K562 (cell line): ENCODE measurements around the gene ZNF502. TPM values are rescaled to one million over a fixed set of nuclear protein-coding genes. Genes with fewer than 3 reads are reported as not detected.

Experiments used
- POU5F1 ChIP-seq: fragments of 150-350 bp; IDR thresholded peaks from 2 replicates; pipeline ENCODE4 v1.6.1; 2014; ENCODE audit warnings: borderline replicate concordance, low read length, low read depth, mild to moderate bottlenecking; ENCODE audit not compliant: partially characterized antibody
- SMAD2 ChIP-seq: fragments of 150-350 bp; IDR thresholded peaks from 2 replicates; pipeline ENCODE4 v1.6.1; 2014; ENCODE audit warnings: low read depth, mild to moderate bottlenecking, low read length
- SPI1 ChIP-seq: IDR thresholded peaks from 2 replicates; pipeline ENCODE4 v1.6.1; 2011; ENCODE audit warnings: low read depth, low read length, control low read depth, borderline replicate concordance
- TRIM24 ChIP-seq, 2 experiments: fragments of 450-650 bp; IDR thresholded peaks; 2 replicates each; pipeline ENCODE4 v1.6.1; 2016
- polyA plus RNA-seq, 8 experiments: library from polyadenylated mRNA; depleted of rRNA in 4 of 8; stranded (reverse) in 5 of 8; unstranded in 3 of 8; fragments of >200 nt; fragmentation: Nextera tagmentation in 2 of 8; fragmentation: Illumina TruSeq in 1 of 8; extraction: Ambion mirVana in 2 of 8; extraction: Trizol in 1 of 8; gene quantifications; 2 replicates each; pipeline versions ENCODE4 v1.2.1 to v1.2.3, GENCODE V29; 2011 to 2014; ENCODE audit warnings: inconsistent platforms in 1 of 8, missing spikeins in 1 of 8
- total RNA-seq, 7 experiments: library from RNA; depleted of rRNA in 6 of 7; stranded (reverse); fragments of >200 nt in 6 of 7; fragmentation: Illumina TruSeq in 2 of 7; extraction: Trizol in 2 of 7; gene quantifications; 2 replicates each; pipeline versions ENCODE4 v1.2.1 to v1.2.3, GENCODE V29; 2011 to 2021; ENCODE audit warnings: low replicate concordance in 1 of 7
- TF ChIP-seq, protein P1 (sequence below): fragments of 450-650 bp; IDR thresholded peaks from 2 replicates; pipeline ENCODE4 v1.6.1; 2016; ENCODE audit warnings: mild to moderate bottlenecking, moderate library complexity
- TF ChIP-seq, protein P2 (sequence below), 2 experiments: IDR thresholded peaks in 1 of 2; conservative IDR thresholded peaks in 1 of 2; 2 replicates each; pipeline ENCODE4 v1.6.1; 2016; ENCODE audit warnings: low read depth in 2 of 2, mild to moderate bottlenecking in 1 of 2, missing compliant biosample characterization in 1 of 2, missing genetic modification characterization in 1 of 2, moderate library complexity in 1 of 2

Gene ZNF502
- total and polyA plus RNA-seq, 9 of the 15 experiments (the other 6 are each of a cell fraction or from before 2014, with no cell fraction given): 0.38 to 0.98 (median 0.67) TPM

DNA sequence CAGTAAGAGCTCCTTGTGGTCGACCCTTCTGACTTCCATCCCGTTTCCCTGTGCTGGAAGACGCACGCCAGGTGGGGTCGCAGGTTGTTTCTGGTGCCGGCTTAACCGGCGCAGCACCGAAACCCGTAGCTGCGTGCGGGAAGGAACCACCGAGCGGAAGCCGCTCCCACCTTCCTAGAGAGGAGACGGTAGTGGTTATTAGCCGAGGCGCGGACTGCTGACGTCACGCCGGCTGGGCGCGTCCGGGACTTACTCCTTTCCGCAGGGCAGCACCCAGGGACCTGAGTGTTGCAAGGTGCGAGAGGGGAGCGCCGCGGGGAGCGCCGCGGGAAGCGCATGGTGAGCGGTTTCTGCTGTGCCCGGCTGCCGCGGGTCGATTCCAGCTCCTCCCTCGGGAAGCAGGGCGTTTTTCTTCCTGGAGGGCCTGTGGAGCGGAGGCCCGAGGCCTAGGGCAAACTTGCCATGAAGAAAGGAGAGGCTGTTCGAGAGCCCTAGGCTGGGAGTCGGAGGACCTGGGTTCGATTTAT, 17.0 kb downstream of the ZNF502 start, which contains the start of gene ZNF501 (continued):
- TF ChIP-seq, protein P1, sequence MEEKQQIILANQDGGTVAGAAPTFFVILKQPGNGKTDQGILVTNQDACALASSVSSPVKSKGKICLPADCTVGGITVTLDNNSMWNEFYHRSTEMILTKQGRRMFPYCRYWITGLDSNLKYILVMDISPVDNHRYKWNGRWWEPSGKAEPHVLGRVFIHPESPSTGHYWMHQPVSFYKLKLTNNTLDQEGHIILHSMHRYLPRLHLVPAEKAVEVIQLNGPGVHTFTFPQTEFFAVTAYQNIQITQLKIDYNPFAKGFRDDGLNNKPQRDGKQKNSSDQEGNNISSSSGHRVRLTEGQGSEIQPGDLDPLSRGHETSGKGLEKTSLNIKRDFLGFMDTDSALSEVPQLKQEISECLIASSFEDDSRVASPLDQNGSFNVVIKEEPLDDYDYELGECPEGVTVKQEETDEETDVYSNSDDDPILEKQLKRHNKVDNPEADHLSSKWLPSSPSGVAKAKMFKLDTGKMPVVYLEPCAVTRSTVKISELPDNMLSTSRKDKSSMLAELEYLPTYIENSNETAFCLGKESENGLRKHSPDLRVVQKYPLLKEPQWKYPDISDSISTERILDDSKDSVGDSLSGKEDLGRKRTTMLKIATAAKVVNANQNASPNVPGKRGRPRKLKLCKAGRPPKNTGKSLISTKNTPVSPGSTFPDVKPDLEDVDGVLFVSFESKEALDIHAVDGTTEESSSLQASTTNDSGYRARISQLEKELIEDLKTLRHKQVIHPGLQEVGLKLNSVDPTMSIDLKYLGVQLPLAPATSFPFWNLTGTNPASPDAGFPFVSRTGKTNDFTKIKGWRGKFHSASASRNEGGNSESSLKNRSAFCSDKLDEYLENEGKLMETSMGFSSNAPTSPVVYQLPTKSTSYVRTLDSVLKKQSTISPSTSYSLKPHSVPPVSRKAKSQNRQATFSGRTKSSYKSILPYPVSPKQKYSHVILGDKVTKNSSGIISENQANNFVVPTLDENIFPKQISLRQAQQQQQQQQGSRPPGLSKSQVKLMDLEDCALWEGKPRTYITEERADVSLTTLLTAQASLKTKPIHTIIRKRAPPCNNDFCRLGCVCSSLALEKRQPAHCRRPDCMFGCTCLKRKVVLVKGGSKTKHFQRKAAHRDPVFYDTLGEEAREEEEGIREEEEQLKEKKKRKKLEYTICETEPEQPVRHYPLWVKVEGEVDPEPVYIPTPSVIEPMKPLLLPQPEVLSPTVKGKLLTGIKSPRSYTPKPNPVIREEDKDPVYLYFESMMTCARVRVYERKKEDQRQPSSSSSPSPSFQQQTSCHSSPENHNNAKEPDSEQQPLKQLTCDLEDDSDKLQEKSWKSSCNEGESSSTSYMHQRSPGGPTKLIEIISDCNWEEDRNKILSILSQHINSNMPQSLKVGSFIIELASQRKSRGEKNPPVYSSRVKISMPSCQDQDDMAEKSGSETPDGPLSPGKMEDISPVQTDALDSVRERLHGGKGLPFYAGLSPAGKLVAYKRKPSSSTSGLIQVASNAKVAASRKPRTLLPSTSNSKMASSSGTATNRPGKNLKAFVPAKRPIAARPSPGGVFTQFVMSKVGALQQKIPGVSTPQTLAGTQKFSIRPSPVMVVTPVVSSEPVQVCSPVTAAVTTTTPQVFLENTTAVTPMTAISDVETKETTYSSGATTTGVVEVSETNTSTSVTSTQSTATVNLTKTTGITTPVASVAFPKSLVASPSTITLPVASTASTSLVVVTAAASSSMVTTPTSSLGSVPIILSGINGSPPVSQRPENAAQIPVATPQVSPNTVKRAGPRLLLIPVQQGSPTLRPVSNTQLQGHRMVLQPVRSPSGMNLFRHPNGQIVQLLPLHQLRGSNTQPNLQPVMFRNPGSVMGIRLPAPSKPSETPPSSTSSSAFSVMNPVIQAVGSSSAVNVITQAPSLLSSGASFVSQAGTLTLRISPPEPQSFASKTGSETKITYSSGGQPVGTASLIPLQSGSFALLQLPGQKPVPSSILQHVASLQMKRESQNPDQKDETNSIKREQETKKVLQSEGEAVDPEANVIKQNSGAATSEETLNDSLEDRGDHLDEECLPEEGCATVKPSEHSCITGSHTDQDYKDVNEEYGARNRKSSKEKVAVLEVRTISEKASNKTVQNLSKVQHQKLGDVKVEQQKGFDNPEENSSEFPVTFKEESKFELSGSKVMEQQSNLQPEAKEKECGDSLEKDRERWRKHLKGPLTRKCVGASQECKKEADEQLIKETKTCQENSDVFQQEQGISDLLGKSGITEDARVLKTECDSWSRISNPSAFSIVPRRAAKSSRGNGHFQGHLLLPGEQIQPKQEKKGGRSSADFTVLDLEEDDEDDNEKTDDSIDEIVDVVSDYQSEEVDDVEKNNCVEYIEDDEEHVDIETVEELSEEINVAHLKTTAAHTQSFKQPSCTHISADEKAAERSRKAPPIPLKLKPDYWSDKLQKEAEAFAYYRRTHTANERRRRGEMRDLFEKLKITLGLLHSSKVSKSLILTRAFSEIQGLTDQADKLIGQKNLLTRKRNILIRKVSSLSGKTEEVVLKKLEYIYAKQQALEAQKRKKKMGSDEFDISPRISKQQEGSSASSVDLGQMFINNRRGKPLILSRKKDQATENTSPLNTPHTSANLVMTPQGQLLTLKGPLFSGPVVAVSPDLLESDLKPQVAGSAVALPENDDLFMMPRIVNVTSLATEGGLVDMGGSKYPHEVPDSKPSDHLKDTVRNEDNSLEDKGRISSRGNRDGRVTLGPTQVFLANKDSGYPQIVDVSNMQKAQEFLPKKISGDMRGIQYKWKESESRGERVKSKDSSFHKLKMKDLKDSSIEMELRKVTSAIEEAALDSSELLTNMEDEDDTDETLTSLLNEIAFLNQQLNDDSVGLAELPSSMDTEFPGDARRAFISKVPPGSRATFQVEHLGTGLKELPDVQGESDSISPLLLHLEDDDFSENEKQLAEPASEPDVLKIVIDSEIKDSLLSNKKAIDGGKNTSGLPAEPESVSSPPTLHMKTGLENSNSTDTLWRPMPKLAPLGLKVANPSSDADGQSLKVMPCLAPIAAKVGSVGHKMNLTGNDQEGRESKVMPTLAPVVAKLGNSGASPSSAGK: peak; percentile 93
- TF ChIP-seq SPI1: peak; percentile 52
- TF ChIP-seq, protein P2, sequence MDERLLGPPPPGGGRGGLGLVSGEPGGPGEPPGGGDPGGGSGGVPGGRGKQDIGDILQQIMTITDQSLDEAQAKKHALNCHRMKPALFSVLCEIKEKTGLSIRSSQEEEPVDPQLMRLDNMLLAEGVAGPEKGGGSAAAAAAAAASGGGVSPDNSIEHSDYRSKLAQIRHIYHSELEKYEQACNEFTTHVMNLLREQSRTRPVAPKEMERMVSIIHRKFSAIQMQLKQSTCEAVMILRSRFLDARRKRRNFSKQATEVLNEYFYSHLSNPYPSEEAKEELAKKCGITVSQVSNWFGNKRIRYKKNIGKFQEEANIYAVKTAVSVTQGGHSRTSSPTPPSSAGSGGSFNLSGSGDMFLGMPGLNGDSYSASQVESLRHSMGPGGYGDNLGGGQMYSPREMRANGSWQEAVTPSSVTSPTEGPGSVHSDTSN (CRISPR knock-in tag; IDR thresholded peaks at IDR 0.05; ENCODE audit: low read depth): no peak
- TF ChIP-seq, protein P2 (tag; conservative IDR thresholded peaks at IDR 0.05; ENCODE audit: low read depth): no peak
- TF ChIP-seq TRIM24 (IDR thresholded peaks at IDR 0.05): peak in 1 of 2 experiments; percentile 68; a peak in 3 of 4 replicates
- peak; percentile 21 for TF ChIP-seq POU5F1
- no peak for TF ChIP-seq SMAD2
